RWPE1 (cell line): ENCODE results near the gene SLC48A1.

Experiments
- CTCF ChIA-PET: fragments of 350-600 bp; sonication (Branson Sonifier 250); formaldehyde crosslinking; extraction: SDS; loops from one replicate; lab custom pipeline; 2021; lab: Yijun Ruan, JAX
- POLR2A ChIA-PET: fragments of 400-600 bp; formaldehyde crosslinking; extraction: SDS; loops from one replicate; lab custom pipeline; 2020; ENCODE audit warnings: antibody characterized with exemption; ENCODE audit not compliant: low non-redundant PET; lab: Yijun Ruan, JAX
- DNase-seq: peaks from one replicate; pipeline ENCODE4 v3.0.0; 2012; ENCODE audit warnings: low spot score
- H3K27ac ChIP-seq: fragments of 450-650 bp; 2 replicates; pipeline ENCODE4 v1.5.1; 2017
- TF ChIP-seq, protein P1 (sequence below): fragments of 450-650 bp; conservative IDR thresholded peaks from 2 replicates; pipeline ENCODE4 v1.5.1; 2017; ENCODE audit warnings: low read depth, mild to moderate bottlenecking

Gene SLC48A1

DNA sequence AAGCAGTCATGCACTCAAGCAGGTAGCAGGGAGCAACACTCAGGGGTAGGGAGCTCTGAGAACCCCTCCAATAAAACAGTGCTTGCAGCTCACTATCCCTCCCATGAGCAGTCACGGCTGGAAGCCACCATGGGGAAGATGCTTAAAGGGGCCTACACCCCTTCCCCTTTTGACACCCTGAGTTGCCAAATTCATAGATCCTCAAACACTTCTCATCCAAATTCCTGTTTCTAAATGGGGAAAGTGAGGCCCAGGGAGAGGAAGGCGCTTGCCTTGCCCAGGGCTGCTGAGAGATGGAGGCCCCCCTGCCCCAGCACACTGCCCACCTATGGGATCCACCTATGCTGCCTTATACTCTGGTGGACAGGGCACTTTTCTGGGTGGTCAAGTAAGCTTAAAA is 40.5 kb upstream of the SLC48A1 start:
- ChIA-PET CTCF (interaction anchor here (1.9 to 3.1 kb wide), 2 partner anchors 10 to 17 kb away, joined by 4 to 32 read pairs; no protein-coding TSS in a partner anchor), POLR2A (no interaction called here)

DNA sequence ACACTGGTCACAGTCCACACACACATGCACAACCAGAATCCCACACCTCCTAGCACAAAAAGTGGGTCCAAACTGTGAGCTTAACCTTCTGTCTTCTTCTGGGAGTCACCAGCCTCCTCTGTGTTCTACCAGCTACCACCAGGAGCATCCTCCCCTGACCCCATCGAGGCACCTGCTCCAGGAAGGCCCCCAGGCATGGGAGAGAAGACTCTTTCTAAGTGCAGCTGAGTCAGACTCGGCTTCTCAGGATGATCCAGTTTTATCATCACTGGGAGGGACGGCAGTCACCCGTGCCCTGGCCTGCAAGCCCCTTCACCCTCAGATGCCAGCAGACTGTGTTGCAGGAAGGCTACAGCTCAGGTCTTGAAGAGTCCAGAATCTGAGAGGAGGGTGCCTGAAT is 39.9 kb upstream of the SLC48A1 start:
- CTCF ChIA-PET = interaction anchor here (0.9 to 3.1 kb wide), 3 partner anchors 9 to 19 kb away, joined by 3 to 32 read pairs (median 5); no protein-coding TSS in a partner anchor

More for the DNA sequence above, 40.5 kb upstream of the SLC48A1 start:
- TF ChIP-seq, protein P1, sequence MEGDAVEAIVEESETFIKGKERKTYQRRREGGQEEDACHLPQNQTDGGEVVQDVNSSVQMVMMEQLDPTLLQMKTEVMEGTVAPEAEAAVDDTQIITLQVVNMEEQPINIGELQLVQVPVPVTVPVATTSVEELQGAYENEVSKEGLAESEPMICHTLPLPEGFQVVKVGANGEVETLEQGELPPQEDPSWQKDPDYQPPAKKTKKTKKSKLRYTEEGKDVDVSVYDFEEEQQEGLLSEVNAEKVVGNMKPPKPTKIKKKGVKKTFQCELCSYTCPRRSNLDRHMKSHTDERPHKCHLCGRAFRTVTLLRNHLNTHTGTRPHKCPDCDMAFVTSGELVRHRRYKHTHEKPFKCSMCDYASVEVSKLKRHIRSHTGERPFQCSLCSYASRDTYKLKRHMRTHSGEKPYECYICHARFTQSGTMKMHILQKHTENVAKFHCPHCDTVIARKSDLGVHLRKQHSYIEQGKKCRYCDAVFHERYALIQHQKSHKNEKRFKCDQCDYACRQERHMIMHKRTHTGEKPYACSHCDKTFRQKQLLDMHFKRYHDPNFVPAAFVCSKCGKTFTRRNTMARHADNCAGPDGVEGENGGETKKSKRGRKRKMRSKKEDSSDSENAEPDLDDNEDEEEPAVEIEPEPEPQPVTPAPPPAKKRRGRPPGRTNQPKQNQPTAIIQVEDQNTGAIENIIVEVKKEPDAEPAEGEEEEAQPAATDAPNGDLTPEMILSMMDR = no peak
- no peak overlapping the region for H3K27ac ChIP-seq
- no peak for DNase-seq

DNA sequence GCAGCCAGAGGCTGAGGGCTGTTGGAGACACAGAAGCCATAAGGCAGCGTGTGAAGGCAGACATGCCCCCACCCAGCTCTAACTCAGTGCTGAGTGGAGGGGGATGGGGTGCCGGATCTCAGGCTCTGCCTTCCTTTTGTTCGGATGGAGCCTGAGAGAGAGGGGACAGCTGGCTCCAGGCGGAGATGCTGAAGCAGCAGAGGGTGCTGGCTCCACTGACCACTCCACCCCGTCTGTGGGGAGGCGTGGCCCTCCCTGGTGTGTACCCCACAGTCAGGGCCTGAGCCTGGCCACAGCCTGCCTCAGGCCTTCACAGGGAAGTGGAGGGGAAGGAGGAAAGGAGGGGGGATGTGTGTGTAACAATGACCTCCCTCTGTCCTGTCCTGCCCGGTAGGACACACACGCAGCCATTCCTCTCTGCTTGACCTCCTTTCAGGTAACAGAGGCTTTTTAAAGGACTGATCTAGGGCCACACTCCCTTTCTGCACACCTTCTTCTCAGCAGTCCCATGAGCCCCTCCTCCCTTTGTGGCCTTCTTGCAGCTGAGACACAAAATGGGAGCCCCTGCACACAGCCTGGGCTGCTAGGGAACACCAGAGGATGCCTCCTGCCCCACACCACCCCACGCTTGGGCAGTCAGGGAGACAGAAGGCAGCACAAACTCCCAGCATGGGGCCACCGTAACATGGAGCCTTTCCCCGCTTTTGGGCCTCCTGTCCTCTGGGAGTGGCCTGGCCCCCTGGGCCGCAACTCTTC is 38.1 kb upstream of the SLC48A1 start:
- ChIA-PET POLR2A (no interaction called here), CTCF (interaction anchor here (1.8 kb wide), 1 partner anchor 19 kb away, joined by 9 read pairs; no protein-coding TSS in a partner anchor)
- H3K27ac ChIP-seq = no peak overlapping the region
- no peak for DNase-seq
- TF ChIP-seq, protein P1 = no peak

More for the DNA sequence above, 39.9 kb upstream of the SLC48A1 start:
- H3K27ac ChIP-seq = no peak overlapping the region
- DNase-seq = no peak
- POLR2A ChIA-PET = interaction anchor here (0.6 kb wide), 1 partner anchor 34 kb away, joined by 3 read pairs; no protein-coding TSS in a partner anchor
- TF ChIP-seq, protein P1 = no peak

DNA sequence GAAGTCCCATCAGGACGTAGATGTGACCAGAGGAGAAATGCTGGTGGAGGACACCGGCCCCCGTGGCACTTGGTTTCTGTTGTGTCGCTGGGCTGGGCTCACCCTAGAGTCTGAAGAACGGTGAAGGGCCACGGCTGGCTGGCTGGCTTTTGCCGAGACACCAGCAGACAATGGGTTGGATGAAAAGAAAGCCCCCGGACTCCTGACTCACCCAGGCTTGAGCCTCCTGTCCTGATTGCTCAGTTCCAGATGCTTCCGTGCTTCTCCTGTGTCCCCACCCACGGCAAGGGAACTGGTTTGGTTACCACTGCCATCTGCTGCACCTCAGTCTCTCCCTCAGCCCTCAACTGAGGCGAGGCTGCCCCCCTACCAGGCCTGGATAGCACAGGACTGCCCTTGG is 37.4 kb upstream of the SLC48A1 start:
- peak; percentile 28 for DNase-seq
- no peak overlapping the region for H3K27ac ChIP-seq
- TF ChIP-seq, protein P1 = no peak
- ChIA-PET CTCF (interaction anchor here (1.1 to 1.8 kb wide), 2 partner anchors 20 to 39 kb away, joined by 3 to 9 read pairs; no protein-coding TSS in a partner anchor), POLR2A (no interaction called here)

DNA sequence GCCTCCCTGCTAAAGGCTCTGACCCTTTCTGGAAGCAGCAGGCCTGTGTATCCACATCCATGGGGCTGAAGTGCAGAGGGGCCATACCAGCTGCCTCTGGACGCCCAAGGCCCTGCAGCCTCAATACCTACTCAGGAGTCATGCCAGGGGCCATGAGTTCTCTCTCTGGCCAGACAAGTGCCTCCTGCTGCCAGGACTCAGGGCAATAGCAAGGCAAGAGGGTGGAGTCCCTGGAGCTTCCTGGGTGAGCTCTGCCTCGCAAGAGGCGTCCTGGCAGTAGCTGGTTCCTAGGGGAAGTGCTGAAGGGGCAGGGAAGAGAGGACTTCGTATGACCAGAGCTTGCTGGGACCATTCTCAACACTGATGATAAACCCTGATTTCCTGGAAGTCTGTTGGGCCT is 36.8 kb upstream of the SLC48A1 start:
- no peak for DNase-seq
- CTCF ChIA-PET = interaction anchor here (0.7 to 1.8 kb wide), 3 partner anchors 9 to 38 kb away, joined by 3 to 9 read pairs (median 3); no protein-coding TSS in a partner anchor

More for the DNA sequence above, 36.8 kb upstream of the SLC48A1 start:
- TF ChIP-seq, protein P1 = no peak
- POLR2A ChIA-PET = no interaction called here
- no peak overlapping the region for H3K27ac ChIP-seq
